DMS153 (cell line): ENCODE data around the gene KRT14.
A peak's percentile ranks its signal among the peaks of the same experiment; 100 is the strongest.
"Not testable (repeated sequence)": the region's sequence is repeated elsewhere in the genome, so short reads cannot be mapped to it uniquely, and the experiment has no call there.

Experiments
- DNase-seq: peaks from one replicate; lab custom pipeline; 2025; lab: John Stamatoyannopoulos, UW

The KRT14 gene

DNA sequence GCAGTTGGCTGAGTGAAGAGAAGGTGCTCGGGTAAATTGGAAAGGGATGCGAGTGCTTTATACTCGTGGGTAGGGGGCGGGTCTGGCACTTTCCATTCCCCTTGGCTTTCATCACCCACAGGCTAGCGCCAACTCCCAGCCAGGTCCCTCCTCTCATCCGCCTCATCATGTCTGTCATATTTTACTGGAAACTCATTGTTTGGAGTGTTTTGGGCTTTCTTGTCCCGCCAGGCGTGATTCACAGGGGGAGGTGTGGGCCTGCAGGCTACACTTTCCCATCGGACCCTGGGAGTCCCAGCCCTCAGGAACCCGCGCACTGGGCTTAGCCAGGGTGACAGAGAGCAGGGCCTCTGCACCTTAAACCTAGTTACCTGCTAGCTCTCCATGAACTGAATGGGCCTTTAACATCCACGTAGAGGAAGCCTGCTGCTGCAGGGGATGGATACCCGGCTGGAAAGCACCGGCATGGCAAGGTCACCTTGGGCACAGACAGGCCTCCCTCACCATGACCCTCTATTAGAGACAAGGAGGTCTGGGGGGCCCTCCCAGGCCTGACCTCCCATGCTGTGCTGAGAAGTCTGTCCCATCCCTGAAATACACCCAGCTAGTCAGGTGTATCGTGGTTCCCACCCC, at the start of gene KRT14:
Gene KRT14, minus strand, starts transcription at position 33 of the 633 bp plus-strand sequence. CDS start 61 bp downstream, outside the sequence.
- no peak for DNase-seq

DNA sequence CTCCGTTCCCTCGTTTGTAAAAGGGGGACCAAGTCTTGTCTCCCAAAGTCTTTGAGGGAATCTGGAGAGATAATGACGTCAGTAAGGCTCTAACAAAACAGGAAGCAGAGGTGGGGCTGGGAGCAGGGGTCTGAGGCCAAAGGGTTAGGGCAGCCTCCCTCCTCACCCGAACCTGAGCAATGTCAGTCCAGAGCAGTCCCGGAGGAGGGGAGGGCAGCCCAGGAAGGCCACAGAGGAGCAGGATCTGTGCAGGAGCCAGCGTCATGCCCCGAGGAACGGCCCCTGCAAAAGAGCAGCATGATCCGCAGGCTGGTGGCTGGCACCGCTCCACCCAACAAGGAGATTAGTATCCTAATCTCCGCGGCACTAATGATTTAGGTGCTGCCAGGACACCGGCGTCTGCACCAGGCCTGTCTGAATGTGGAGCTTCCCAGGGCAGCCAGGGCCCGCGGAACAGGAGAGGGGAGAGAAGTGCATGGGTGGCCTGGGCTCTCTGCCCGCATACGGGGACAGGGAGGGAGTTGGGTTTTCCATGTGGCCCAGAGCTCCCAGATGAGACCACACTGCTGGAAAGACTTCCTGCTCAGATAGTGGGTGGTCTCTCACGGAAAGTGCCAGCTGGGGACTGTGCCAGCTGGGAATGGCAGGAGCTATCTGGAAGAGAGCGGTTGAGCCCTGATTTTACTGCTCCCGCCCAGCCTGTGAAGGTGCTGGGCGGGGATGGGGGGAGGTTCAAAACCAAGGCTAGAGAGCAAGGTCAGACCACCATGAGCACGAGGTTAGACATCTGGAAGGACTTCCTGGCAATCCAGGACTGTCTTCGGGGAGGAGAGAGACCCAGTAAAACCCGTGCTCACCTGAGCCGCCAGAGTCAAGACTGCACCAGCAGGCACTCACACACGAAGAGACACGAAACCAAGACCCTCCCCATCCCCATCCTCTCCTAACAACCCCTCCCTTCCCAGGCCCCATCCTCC, 48.7 kb upstream of the KRT14 start:
- DNase-seq = no peak

DNA sequence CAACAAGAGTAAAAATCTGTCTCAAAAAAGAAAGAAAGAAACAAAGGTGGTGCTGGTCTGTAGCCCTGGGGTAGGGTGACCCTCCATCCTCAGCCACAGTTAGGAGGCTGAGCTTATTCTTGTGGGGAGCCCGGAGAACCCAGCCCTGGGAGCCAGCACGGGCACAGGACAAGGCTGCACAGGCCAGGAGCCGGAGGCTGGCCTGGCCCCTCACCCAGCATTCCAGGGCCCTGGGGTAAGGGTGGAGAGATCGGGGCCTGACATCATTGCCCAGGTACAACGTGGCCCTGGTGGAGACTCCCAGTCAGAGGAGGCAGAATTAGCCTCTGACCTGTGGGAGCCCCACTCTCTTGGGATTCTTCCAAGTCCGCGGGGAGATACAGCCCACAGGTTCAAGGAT, 47.9 kb upstream of the KRT14 start:
- no peak for DNase-seq

DNA sequence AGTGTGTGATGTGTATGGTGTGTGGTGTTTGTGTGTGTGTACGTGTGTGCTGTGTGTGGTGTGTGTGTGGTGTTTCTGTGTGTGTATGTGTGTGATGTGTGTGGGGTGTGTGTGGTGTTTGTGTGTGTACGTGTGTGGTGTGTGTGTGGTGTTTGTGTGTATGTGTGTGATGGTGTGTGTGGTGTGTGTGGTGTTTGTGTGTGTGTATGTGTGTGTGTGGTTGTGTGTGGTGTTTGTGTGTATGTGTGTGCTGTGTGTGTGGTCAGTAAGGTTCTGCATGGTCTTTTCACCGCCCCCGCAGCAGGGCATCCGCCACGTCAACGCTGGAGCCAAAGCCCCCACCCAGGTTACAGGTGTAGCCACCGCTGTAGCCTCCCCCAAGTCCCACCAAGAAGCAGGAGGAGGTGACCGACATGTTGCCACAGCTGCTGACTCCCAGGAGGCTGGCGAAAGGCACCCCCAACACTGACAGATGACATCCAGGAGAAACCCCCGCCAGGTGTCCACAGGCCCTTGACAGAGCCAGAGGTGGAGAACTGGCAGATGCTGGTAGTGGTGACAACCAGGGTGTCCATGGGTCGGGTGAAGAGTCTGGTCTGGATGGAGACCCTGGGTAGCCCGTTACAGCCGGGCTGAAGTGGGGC, 47.0 kb upstream of the KRT14 start:
- DNase-seq = no peak

DNA sequence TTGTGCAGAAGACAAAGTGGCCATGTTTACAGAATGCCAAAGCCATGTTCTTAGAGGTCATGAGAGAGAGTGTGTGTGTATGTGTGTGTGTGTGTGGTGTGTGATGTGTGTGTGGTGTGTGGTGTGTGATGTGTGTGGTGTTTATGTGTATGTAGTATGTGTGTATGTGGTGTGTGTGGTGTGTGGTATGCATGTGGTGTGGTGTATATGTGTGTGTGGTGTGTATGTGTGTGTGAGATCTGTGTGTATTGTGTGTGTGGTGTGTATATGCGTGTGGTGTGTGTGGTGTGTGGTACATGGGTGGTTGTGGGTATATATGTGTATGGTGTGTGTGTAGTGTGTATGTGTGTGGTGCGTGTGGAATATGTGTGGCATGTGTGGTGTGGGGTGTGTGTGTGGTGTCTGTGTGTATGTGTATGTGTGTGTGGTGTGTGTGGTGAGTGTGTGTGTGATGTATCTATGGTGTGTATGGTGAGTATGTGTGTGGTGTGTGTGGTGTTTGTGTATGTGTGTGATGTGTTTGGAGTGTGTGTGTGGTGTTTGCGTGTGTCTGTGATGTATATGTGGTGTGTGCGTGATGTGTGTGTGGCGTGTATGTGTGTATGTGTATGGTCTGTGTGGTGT, 45.9 kb upstream of the KRT14 start:
- DNase-seq = no peak

DNA sequence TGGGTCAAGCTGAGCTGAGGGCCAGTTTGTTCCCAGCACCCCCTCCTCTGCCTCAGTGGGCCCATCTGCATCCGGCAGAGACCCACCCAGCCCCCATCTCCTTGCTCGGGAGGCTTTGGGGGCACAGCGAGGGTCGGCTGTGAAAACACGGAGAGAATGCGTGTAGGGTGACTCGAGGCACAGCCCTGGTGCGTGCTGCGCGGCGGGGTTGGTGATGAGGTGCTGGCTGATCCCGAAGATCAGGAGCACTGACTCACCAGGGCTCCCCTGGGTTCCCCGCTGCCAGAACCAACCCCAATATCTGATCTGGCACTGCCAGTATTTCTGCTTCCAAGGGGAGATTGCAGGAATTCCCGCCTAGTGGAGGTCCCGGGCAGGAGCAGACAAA, 45.2 kb upstream of the KRT14 start:
- DNase-seq = no peak

DNA sequence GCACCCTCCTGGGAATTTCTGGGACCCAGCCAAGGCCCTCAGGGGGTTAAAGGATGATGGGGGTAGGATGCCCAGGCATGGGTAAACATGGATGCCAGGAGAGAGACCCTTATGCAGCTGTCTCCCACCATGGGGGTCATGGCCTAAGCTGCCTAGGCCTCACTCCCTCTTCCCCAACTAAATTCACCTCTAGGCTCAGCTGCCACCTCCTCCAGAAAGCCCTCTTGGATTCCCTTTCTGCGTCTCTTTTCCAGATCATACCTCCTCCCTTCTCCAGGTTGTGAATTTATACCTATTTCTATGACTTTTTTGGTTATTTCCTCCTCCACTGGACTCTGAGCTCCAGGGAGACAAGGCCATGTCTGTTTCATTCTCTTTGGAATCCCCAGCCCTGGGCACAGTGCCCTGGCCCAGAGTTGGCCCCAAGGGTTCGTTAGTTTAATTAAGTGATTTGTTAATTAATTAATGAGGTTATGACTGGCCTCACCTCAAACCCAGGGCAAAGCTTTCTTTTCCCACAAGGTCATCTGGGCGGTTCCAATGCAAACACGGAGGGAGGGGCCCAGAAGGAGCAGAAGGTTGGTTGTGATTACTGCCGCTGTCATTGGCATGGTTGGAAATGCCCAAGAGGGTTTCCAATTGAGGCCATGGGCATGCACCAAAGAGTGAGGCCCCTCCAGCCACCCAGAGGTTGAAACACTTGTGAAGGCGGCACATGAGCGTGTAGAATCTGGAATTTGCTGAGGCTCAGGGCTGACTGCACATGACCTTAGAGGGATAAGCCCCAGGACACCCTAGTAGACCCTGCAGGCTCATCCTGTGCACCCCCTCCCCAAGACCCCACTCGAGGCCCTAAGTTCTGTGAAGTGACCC, 44.6 kb upstream of the KRT14 start:
- no peak for DNase-seq

DNA sequence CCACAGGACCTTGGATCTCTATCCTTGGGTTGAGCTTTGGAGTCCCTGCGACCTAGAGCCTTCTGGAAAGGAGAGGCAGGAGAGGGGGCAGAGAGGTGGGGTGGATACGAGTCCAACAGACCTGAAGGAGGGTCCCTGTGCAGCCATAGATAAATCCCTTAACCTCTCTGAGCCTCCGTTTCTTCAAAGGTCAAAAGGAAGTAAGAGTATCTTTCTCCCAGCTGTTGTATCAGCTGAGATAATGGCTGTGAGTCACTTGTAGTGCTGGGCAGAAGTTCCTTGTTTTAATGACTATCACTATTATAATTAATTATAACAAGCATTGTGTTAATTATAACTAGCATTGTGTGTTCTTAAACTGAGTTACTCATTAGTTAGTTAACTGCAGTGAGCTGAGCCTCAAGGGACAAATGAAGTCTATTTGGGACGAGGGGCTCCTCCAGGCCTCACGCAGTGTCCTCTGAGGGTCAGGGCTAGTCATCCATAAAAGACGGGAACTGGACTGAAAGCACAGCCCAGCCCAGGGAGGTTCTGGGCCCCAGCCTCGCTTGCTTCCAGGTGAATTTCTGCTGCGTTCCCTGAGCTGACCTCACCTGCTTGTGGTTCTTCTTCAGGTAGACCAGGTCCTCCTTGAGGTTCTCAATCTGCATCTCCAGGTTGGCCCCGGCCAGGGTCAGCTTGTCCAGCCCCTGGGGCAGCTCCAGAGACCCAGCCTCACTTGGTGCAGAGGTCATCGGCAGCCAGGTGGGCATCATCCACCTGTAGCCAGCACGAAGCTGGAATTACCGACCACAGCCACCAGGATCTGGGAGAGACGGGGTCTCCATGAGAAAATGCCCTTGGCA, 43.4 kb upstream of the KRT14 start:
- DNase-seq = no peak

DNA sequence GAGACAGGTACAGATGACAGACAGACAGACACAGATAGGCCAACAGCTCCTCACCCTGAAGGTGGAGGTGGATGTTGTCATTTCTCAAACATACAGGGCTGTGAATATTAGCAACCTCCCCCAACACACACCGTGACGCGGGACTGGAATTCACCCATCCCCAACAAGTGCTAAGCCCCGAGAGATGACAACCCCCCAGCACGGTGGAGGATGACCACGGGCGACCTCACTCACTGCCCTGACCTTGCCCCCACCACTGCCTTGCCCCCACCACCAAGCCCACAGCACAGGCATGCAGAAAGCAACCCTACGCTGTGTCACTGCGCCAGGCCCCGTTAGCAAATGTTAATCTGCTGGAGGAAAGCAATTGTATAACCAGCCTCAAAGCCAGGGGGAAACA, 42.6 kb upstream of the KRT14 start:
- no peak for DNase-seq

DNA sequence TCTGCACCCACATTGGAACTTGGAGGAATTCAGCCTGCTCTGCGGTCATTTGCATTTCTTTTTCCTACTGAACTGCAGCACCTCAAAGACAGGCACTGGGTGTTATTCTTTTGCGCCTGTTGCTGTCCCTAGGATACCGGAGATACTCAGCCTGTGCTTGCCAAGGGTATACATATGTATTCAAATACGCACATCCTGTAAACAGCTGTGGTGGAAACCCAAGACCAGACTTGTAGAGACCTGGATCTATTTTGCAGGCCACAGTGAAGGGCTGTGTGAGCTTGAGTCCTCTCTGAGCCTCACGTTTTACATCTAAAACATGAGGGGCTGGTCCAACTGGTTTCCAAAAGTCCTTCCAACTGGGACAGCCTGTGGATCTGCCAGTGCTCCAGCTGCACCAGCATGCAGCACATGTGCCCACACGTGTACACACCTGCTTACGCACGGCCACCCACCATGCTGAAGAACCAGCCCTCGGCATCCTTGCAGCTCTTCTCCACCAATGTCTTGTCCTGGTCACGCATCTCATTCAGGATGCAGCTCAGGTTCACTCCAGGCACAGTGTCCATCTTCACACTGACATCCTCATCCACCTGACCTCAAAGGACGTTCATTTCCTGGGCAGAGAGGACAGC, 42.0 kb upstream of the KRT14 start:
- DNase-seq = not testable (repeated sequence)

DNA sequence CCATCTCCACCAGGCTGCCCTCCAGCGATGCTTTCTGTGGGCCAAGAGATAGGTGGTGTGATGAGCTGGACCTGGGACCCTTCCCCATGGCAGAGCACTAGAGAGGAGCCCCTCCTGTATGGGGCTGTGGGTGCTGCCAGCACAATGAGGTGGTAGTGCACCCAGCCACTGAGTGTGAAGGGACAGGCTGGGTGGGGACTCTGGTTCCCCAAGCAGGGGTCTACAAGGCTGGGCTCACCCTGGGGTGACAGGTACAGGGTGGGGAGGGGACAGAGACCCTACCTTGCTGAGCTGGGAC, 41.3 kb upstream of the KRT14 start:
- DNase-seq = not testable (repeated sequence)

DNA sequence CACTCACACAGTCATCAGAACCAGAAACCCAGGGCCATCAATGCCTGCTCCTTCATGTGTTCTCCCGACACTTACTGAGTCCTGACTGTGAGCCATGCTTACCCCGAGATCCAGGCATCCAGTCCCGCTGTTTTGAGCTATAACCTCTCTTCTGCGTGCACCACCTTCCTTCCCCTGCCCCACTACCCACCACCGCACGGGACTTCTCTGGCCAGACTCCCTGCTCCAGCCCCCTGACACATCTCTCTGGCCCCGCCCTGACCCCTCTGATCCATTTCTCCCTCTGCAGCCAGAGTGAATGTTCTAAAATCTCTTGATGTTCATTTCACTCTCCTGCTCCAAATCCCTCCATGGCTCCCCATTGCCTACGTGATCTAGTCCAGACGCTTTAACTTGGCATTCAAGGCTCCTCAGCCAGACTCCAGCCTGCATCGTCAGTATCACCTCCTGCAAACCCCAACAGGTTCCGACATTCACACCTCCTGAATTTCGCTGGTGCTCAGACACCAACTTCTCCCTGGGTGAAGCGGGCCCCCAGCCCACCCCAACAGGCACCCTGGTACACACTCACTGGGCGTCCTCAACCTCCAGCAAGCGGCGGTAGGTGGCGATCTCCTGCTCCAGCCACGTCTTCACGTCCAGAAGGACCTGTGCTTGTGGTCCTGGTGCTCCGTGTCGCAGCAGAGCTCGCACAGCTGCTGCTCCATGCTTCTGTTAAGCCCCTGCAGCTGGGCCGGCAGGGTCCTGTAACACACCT, 40.8 kb upstream of the KRT14 start:
- no peak for DNase-seq

DNA sequence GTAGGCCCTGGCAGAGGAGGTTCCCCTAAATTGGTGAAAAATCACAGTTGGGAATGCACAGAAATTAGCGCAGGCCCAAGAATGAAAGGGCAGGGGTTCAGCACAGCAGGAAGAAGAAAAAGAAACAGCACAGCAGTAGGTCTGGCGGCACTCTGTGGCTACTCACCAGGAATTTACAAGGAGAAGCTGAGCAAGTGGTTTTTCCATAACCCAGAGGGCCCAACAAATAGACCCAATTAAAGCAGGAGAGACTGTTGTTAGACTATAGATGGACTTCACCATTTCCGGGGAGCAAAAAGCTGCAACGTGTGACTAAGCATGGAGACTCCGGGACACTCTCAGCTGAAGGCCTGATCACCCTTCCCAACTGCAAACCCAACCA, 40.2 kb upstream of the KRT14 start:
- DNase-seq = not testable (repeated sequence)

DNA sequence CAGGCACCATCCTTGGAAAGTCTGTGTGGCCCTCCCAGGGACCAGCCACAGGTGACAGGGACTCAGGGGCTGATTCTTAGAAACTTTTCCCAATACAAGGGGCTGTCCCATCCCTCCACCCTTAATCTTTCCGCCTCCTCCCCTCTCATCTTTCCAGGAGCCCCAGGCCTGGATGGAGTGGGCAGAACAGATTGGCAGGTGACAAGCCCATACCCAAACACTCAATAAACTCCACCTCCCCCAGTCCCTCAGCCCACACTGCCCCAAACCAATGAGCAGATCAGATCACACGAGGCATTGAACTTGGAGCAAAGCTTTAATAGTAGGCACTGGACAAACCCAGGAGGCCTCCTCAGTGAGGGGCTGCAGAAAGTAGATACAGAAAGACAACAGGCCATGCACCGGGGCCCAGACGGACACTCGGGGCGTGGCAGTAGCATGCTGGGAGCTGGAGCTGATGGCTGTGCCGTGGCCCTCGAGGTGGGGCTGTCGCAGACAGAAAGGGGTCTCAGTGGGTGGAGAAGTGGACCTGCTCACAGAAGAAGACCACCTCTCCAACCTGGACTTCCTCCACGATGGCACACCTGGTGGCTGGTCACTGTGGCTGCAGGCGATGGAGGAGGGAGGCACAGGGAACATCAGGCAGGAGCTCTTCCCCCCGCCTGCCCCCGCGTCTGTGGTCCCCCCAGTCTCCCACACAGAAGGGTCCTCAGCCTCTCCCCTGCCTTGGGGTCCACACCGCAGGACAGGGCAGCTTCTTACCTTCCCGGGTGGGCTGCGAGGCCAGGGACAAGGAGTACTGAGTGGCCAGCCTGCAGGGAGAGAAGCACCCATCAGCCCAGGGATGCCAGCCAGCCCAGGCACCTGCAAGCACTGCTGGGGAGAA, 39.6 kb upstream of the KRT14 start:
- DNase-seq = not testable (repeated sequence)

DNA sequence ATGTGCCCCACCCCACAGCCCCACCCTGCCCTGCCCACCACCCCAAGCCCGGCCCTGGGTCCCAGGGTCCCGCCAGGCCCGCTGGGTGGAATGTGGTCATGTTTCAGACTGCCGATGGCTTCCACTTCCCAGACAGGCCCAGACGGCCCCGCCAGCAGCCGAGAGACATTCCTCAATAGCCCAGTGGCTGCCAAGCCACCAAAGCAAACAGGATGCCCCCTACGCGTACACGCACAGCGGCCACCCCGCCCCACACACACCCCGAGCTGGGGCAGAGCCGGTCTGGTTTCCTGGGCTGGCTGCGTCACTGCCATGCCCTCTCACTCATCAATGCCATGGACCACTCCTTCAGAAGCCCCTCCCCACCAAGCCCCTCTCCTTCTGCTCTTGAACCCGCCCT, 38.9 kb upstream of the KRT14 start:
- no peak for DNase-seq

DNA sequence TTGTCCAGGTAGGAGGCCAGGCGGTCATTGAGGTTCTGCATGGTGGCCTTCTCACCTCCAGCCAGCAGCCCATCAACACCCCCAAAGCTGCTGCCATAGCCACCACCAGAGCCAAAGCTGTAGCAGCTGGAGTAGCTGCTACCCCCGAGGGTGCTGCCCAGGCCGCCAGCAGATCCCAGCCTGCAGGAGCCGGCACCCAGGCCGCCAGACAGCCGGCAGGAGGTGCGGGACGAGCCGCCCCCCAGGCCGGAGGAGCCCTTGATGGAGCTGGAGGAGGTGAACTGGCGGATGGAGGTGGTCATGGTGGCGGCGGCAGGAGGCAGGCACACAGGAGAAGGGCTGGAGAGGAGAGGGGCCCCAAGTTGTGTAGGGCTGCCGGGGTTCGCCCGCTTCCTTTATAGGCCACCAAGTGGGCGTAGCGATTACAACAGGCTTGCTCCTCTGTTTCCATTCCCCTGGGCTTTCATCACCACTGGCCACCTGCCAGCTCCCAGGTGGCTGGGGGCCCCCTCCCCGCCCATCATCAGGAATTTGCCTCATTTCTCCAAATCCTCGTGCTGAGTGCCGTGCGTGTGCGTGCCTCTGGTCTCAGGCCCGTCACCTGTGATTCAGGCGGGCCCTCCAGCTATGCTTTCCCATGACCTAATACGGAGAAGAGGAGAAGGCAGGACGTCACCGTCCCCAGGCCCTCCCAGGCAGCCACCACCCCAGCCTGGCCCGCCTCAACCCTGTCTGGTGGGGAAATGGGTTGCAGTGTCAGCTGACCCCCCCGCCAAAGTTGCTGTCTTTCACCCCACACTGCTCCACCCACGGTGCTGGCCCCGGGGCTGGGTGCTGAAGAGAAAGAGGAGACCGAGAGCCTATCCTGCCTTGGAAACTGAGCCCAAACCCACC, 37.8 kb upstream of the KRT14 start, which contains the start of gene KRT17:
Gene KRT17, minus strand, starts transcription at position 368 of the 894 bp plus-strand sequence. Its CDS starts 66 bp downstream, at position 302.
- DNase-seq = peak; percentile 22

DNA sequence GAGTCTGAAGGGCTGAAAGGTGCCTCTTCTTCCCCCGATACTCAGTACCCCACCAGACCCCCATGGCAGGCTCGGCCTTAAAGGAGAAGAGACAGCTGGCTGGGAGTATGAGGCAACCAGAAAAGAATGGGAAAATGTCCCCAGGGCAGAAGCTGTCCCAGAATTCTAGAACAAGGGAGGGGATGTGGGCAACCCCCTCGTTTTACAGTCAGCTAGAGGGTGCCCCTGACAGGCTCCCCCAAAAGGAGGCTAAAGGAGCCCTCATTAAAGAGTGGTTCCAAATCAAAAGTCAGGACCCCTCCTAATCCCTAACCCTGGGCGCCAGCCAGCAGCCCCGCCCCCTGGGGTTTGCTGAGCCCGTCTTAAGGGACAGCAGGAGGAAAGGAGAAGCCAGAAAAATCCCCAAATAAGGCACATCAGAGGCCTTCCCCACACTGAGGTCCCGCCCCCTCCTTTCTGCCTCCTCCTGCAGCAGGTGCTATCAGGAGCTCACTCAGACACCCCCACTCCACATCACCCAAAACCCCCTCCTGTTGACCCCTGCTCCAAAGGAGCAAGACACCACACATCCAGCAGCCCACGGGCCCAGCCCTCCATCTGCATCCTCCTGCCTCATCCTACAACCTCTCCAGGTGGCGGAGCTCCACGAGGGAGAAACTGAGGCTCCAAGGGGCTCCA, 36.6 kb upstream of the KRT14 start:
- DNase-seq = not testable (repeated sequence)
